ENCODE measurements around the gene IRGQ. TPM values are rescaled to one million over a fixed set of nuclear protein-coding genes. Genes with fewer than 3 reads are reported as not detected.

The IRGQ gene
- 12.5 and 12.7 TPM in 2 replicates for polyA plus RNA-seq (2013)

GRCh38 chr19:43595999-43596841 is at the start of gene IRGQ, which contains the start of gene ZNF576:
Gene IRGQ (minus strand): TSS chr19:43596134. CDS start chr19:43595338, 796 bp downstream.
Gene ZNF576 (plus strand): TSS chr19:43596595. CDS start chr19:43597109, 514 bp downstream.
- Histone ChIP-seq H4K12ac (ENCODE audit: low read depth, low read length) (peak within 1 kb of the TSS; percentile 92), H3K79me1 (ENCODE audit: low read length) (peaks cover 13% of the 10 kb centered on the region), H3K4me1 (ENCODE audit: control insufficient read depth in 1 of 2, insufficient read depth in 2 of 2, low read length in 2 of 2) (peaks cover 9 to 12% of the 10 kb centered on the region in 2 experiments), H2BK5ac (ENCODE audit: low read depth, low read length, poor library complexity) (peak within 1 kb of the TSS; percentile 89), H3K4ac (ENCODE audit: low read depth, low read length) (peak within 1 kb of the TSS; percentile 84), H3K9me3 (ENCODE audit: insufficient read depth, low read depth, low read length) (peaks cover 3% of the 10 kb centered on the region), H3K23ac (ENCODE audit: low read length) (no peak within 1 kb of the TSS), H2AFZ (ENCODE audit: insufficient read depth, low read length, poor library complexity) (peak within 1 kb of the TSS; percentile 73), H4K8ac (ENCODE audit: low read depth, low read length) (peak within 1 kb of the TSS; percentile 89), H3K14ac (ENCODE audit: low read length) (peak within 1 kb of the TSS; percentile 85), H3K4me3 (ENCODE audit: low read depth, low read length) (peak within 1 kb of the TSS; percentile 75), H3K18ac (ENCODE audit: low read length) (peak within 1 kb of the TSS; percentile 96), H2BK12ac (ENCODE audit: low read length) (peak within 1 kb of the TSS; percentile 48), H3K4me2 (ENCODE audit: low read length) (peak within 1 kb of the TSS; percentile 88), H4K91ac (ENCODE audit: low read depth, low read length) (peak within 1 kb of the TSS; percentile 59), H3K27ac (ENCODE audit: low read depth, low read length) (peak within 1 kb of the TSS; percentile 84), H3K9ac (ENCODE audit: low read length) (peak within 1 kb of the TSS; percentile 84), H3K27me3 (ENCODE audit: insufficient read depth, low read length) (no peaks in the 10 kb centered on the region), H2AK5ac (ENCODE audit: low read length) (peak within 1 kb of the TSS; percentile 85), H2BK120ac (ENCODE audit: insufficient read depth, low read length, poor library complexity) (peak within 1 kb of the TSS; percentile 70), H3K36me3 (ENCODE audit: control insufficient read depth in 1 of 2, insufficient read depth in 2 of 2, low read length in 2 of 2) (peaks cover 40 to 42% of the 10 kb centered on the region in 2 experiments), H3K79me2 (ENCODE audit: control insufficient read depth, insufficient read depth, low read length, poor library complexity) (peaks cover 9% of the 10 kb centered on the region)
- DNase-seq = peak; percentile 100
- no CpG with 5 or more reads among the region's 60 CpGs for WGBS (ENCODE audit: extremely low coverage, insufficient coverage, insufficient read length)

- H4K8ac ChIP-seq (ENCODE audit: low read depth, low read length) = no peak overlapping the region
- peaks cover 5 to 9% of the 10 kb centered on the region in 2 experiments for H3K36me3 ChIP-seq (ENCODE audit: control insufficient read depth in 1 of 2, insufficient read depth in 2 of 2, low read length in 2 of 2)
- no peaks in the 10 kb centered on the region for H3K79me1 ChIP-seq (ENCODE audit: low read length)
- H3K18ac ChIP-seq (ENCODE audit: low read length) = no peak overlapping the region
- H3K4me1 ChIP-seq (ENCODE audit: control insufficient read depth in 1 of 2, insufficient read depth in 2 of 2, low read length in 2 of 2) = peaks cover 0 to 5% of the 10 kb centered on the region in 2 experiments
- H3K9me3 ChIP-seq (ENCODE audit: insufficient read depth, low read depth, low read length) = peaks cover 7% of the 10 kb centered on the region
- no peak overlapping the region for H2AFZ ChIP-seq (ENCODE audit: insufficient read depth, low read length, poor library complexity)
- H3K23ac ChIP-seq (ENCODE audit: low read length) = no peak overlapping the region
- no peak for DNase-seq
- no peaks in the 10 kb centered on the region for H3K79me2 ChIP-seq (ENCODE audit: control insufficient read depth, insufficient read depth, low read length, poor library complexity)
- no CpG with 5 or more reads among the region's 13 CpGs for WGBS (ENCODE audit: extremely low coverage, insufficient coverage, insufficient read length)
- H3K4me2 ChIP-seq (ENCODE audit: low read length) = no peak overlapping the region
- no peak overlapping the region for H3K14ac ChIP-seq (ENCODE audit: low read length)
- no peak overlapping the region for H2AK5ac ChIP-seq (ENCODE audit: low read length)
- H2BK12ac ChIP-seq (ENCODE audit: low read length) = no peak overlapping the region
- H3K27me3 ChIP-seq (ENCODE audit: insufficient read depth, low read length) = peaks cover 12% of the 10 kb centered on the region
- no peak overlapping the region for H3K27ac ChIP-seq (ENCODE audit: low read depth, low read length)
- no peak overlapping the region for H3K4ac ChIP-seq (ENCODE audit: low read depth, low read length)
- H2BK5ac ChIP-seq (ENCODE audit: low read depth, low read length, poor library complexity) = no peak overlapping the region
- no peak overlapping the region for H3K9ac ChIP-seq (ENCODE audit: low read length)
- no peak overlapping the region for H3K4me3 ChIP-seq (ENCODE audit: low read depth, low read length)
- H4K12ac ChIP-seq (ENCODE audit: low read depth, low read length) = no peak overlapping the region
- no peak overlapping the region for H4K91ac ChIP-seq (ENCODE audit: low read depth, low read length)
- H2BK120ac ChIP-seq (ENCODE audit: insufficient read depth, low read length, poor library complexity) = no peak overlapping the region
These were observed 48.2 kb upstream of the IRGQ start for GRCh38 chr19:43644181-43644580.

GRCh38 chr19:43643326-43643725 is 47.4 kb upstream of the IRGQ start:
- no peak for DNase-seq
- Histone ChIP-seq H3K4ac (ENCODE audit: low read depth, low read length) (no peak overlapping the region), H3K9me3 (ENCODE audit: insufficient read depth, low read depth, low read length) (peaks cover 7% of the 10 kb centered on the region), H3K4me3 (ENCODE audit: low read depth, low read length) (no peak overlapping the region), H3K14ac (ENCODE audit: low read length) (no peak overlapping the region), H3K36me3 (ENCODE audit: control insufficient read depth in 1 of 2, insufficient read depth in 2 of 2, low read length in 2 of 2) (peaks cover 0 to 3% of the 10 kb centered on the region in 2 experiments), H3K27ac (ENCODE audit: low read depth, low read length) (no peak overlapping the region), H3K79me1 (ENCODE audit: low read length) (no peaks in the 10 kb centered on the region), H3K23ac (ENCODE audit: low read length) (no peak overlapping the region), H3K4me1 (ENCODE audit: control insufficient read depth in 1 of 2, insufficient read depth in 2 of 2, low read length in 2 of 2) (peaks cover 0 to 5% of the 10 kb centered on the region in 2 experiments), H2AK5ac (ENCODE audit: low read length) (no peak overlapping the region), H2AFZ (ENCODE audit: insufficient read depth, low read length, poor library complexity) (no peak overlapping the region), H3K9ac (ENCODE audit: low read length) (no peak overlapping the region), H2BK5ac (ENCODE audit: low read depth, low read length, poor library complexity) (no peak overlapping the region), H3K4me2 (ENCODE audit: low read length) (no peak overlapping the region), H4K12ac (ENCODE audit: low read depth, low read length) (no peak overlapping the region), H2BK12ac (ENCODE audit: low read length) (no peak overlapping the region), H2BK120ac (ENCODE audit: insufficient read depth, low read length, poor library complexity) (no peak overlapping the region), H3K79me2 (ENCODE audit: control insufficient read depth, insufficient read depth, low read length, poor library complexity) (no peaks in the 10 kb centered on the region), H3K27me3 (ENCODE audit: insufficient read depth, low read length) (peaks cover 20% of the 10 kb centered on the region), H4K91ac (ENCODE audit: low read depth, low read length) (no peak overlapping the region), H4K8ac (ENCODE audit: low read depth, low read length) (no peak overlapping the region), H3K18ac (ENCODE audit: low read length) (no peak overlapping the region)
- WGBS (ENCODE audit: extremely low coverage, insufficient coverage, insufficient read length) = no CpG with 5 or more reads among the region's 3 CpGs

- Histone ChIP-seq H3K36me3 (ENCODE audit: control insufficient read depth in 1 of 2, insufficient read depth in 2 of 2, low read length in 2 of 2) (no peaks in the 10 kb centered on the region), H3K79me1 (ENCODE audit: low read length) (no peaks in the 10 kb centered on the region), H2BK12ac (ENCODE audit: low read length) (no peak overlapping the region), H3K4me2 (ENCODE audit: low read length) (no peak overlapping the region), H2AK5ac (ENCODE audit: low read length) (no peak overlapping the region), H3K4ac (ENCODE audit: low read depth, low read length) (no peak overlapping the region), H3K9ac (ENCODE audit: low read length) (no peak overlapping the region), H3K4me3 (ENCODE audit: low read depth, low read length) (no peak overlapping the region), H4K91ac (ENCODE audit: low read depth, low read length) (no peak overlapping the region), H3K79me2 (ENCODE audit: control insufficient read depth, insufficient read depth, low read length, poor library complexity) (no peaks in the 10 kb centered on the region), H3K27me3 (ENCODE audit: insufficient read depth, low read length) (peaks cover 21% of the 10 kb centered on the region), H3K18ac (ENCODE audit: low read length) (no peak overlapping the region), H2AFZ (ENCODE audit: insufficient read depth, low read length, poor library complexity) (no peak overlapping the region), H3K27ac (ENCODE audit: low read depth, low read length) (no peak overlapping the region), H2BK5ac (ENCODE audit: low read depth, low read length, poor library complexity) (no peak overlapping the region), H4K8ac (ENCODE audit: low read depth, low read length) (no peak overlapping the region), H4K12ac (ENCODE audit: low read depth, low read length) (no peak overlapping the region), H2BK120ac (ENCODE audit: insufficient read depth, low read length, poor library complexity) (no peak overlapping the region), H3K14ac (ENCODE audit: low read length) (no peak overlapping the region), H3K23ac (ENCODE audit: low read length) (no peak overlapping the region), H3K9me3 (ENCODE audit: insufficient read depth, low read depth, low read length) (peaks cover 7% of the 10 kb centered on the region), H3K4me1 (ENCODE audit: control insufficient read depth in 1 of 2, insufficient read depth in 2 of 2, low read length in 2 of 2) (peaks cover 0 to 5% of the 10 kb centered on the region in 2 experiments)
- WGBS (ENCODE audit: extremely low coverage, insufficient coverage, insufficient read length) = no CpG with 5 or more reads among the region's 4 CpGs
- DNase-seq = no peak
These were observed 46.6 kb upstream of the IRGQ start for GRCh38 chr19:43642531-43642930.
